Adipocyte (in vitro differentiated cells): ENCODE measurements around the gene ATP5PO.

ENCODE experiments used
- DNase-seq: peaks from one replicate; pipeline ENCODE4 v3.0.0-alpha.2; 2015; ENCODE audit warnings: low read depth
- H3K27me3 ChIP-seq: replicated peaks from 2 replicates; pipeline ENCODE4 v1.7.0; 2013; ENCODE audit warnings: mild to moderate bottlenecking, low read length, moderate library complexity; ENCODE audit not compliant: control insufficient read depth, insufficient read depth
- H3K36me3 ChIP-seq: 2 replicates; pipeline ENCODE4 v1.7.0; 2013; ENCODE audit warnings: low read length, mild to moderate bottlenecking, moderate library complexity; ENCODE audit not compliant: control insufficient read depth, insufficient read depth, severe bottlenecking
- H3K4me1 ChIP-seq: 2 replicates; pipeline ENCODE4 v1.7.0; 2013; ENCODE audit warnings: mild to moderate bottlenecking, low read length, moderate library complexity; ENCODE audit not compliant: control insufficient read depth, insufficient read depth
- H3K4me3 ChIP-seq: 2 replicates; pipeline ENCODE4 v1.7.0; 2013; ENCODE audit warnings: mild to moderate bottlenecking, low read length, moderate library complexity
- H3K9ac ChIP-seq: 2 replicates; pipeline ENCODE4 v1.7.0; 2013; ENCODE audit warnings: mild to moderate bottlenecking, low read length, moderate library complexity
- H3K9me3 ChIP-seq: 2 replicates; pipeline ENCODE4 v1.7.0; 2013; ENCODE audit warnings: mild to moderate bottlenecking, low read length, moderate library complexity; ENCODE audit not compliant: control insufficient read depth

Gene ATP5PO, protein sequence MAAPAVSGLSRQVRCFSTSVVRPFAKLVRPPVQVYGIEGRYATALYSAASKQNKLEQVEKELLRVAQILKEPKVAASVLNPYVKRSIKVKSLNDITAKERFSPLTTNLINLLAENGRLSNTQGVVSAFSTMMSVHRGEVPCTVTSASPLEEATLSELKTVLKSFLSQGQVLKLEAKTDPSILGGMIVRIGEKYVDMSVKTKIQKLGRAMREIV

DNA sequence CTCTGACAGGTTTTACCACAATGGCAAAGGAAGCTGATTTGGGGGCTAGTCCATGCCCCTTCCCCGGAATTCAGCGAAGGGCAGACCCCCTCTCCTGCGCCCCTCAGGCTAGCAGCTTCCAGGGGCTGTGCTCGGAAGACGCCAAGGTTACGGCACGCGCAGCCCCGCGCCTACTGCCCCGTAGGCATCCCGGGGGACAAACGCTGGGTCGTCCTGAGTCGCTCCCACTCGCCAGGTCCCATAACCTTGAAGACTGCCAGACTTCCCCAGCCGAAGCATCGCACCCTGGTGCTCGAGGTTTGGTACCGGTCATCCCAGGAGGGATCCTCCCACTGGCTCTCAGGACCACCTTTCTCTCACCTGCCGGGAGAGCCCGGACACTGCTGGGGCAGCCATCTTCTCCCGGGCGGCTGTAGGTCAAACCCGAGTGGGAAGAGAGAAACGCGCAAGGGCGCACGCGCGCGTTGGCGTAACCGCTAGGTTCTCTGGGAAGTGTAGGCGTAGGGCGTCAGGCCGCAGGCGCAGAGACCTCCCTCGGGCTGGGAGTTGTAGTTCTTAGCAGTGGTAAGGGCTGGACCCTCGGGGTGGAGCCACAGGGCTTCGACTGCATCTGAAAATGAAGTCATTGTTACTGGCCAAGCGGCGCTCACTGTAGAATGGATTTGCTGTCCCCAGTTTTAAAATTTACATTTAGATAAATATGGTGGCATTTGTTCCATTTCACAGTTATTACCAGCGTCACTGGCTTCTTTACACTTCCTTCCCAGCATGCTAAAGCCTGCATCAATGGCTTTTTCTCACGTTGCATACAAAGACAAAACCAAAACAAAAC, at the start of gene ATP5PO:
Gene ATP5PO (minus strand): TSS at position 437 of the 832 bp plus-strand sequence. CDS start 41 bp downstream, at position 396.
- H3K36me3 ChIP-seq, result peaks cover 31% of the 10 kb centered on the region
- H3K9me3 ChIP-seq, result no peaks in the 10 kb centered on the region
- peak within 1 kb of the TSS; percentile 100 for H3K4me3 ChIP-seq
- H3K9ac ChIP-seq, result peak within 1 kb of the TSS; percentile 99
- peak; percentile 99 for DNase-seq
- H3K27me3 ChIP-seq, result no peaks in the 10 kb centered on the region
- H3K4me1 ChIP-seq, result peaks cover 16% of the 10 kb centered on the region

DNA sequence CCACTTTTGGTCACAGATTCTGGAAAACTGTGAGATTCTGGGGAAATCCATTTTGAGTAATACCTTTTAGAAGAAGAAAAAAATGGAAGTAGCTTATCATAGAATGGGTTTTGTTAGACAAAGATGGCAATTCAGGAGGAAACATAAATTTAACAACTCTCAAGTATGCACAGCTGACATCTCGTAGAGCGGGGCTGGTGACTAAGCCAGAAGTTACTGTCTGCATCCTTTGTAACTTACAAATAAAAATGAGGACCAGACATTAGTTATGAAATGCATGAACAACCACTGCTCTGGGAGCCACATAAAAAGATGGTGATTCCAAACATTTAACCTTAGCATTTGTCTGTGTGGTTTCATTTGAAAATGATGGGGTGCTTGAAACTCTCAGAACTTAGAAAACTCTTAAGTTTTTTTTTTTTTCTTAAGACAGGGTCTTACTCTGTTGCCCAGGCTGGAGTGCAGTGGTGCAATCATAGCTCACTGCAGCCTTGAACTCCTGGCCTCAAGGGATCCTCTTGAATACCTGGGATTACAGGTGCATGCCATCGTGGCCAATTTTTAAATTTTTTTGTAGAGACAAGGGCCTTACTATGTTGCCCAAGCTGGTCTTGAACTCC, 49.2 kb upstream of the ATP5PO start:
- H3K9ac ChIP-seq, result no peak overlapping the region
- H3K27me3 ChIP-seq, result no peaks in the 10 kb centered on the region
- peaks cover 18% of the 10 kb centered on the region for H3K4me1 ChIP-seq
- peaks cover 12% of the 10 kb centered on the region for H3K9me3 ChIP-seq
- DNase-seq, result no peak
- no peak overlapping the region for H3K4me3 ChIP-seq
- no peaks in the 10 kb centered on the region for H3K36me3 ChIP-seq

DNA sequence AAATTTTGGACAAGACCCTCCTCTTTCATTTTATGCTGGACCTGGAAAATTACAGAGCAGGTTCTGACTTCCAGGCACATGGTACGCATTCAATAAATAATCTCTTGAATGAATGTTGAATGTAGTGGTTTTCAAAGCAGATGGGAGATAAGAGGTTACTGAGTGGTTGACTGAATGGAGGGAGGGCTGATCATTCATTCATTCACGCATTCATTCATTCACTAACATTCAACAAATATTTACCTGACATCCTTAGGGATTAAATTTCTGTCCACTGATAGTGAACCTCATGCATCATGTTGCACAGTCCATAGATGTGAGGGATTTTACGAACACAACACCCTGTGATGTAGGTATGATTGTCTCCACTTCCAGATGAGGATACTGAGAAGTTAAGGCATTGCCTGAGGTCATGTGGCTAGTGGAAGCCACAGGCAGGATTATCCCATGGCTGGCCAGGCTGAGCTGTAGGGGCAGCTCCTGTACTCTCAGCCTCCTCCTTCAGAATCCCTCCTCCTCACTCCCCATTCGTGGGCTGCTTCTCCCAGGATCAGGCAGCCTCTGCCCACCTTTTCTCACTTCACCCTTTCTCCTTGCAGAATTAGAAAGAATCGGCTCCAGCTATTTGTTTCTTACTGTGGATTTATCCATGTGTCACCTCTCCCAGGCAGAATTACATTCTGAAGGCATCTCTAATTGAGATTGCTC, 48.4 kb upstream of the ATP5PO start:
- Histone ChIP-seq H3K27me3 (no peaks in the 10 kb centered on the region), H3K4me3 (no peak overlapping the region), H3K9me3 (peaks cover 20% of the 10 kb centered on the region), H3K4me1 (peaks cover 10% of the 10 kb centered on the region), H3K36me3 (no peaks in the 10 kb centered on the region), H3K9ac (no peak overlapping the region)
- DNase-seq, result no peak

DNA sequence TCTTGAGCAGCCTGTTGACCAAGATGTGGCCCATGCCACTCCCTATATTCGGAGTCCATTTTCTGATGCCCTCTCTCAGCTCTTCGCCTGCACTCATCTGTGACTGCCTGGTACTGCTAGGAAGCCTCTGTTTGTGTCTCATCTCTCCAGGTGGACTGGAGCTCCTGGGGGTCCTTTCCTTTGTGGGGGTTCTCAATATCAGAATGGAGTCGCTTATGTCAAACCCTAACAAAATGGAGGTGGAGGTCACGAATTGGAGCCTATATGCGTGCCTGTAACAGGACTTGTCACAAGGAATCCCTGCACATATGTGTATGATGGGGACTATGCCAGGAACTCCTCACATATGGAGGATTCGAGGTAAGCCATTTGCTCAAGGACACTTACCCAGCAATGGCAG, 46.7 kb upstream of the ATP5PO start:
- peaks cover 22% of the 10 kb centered on the region for H3K9me3 ChIP-seq
- no peak overlapping the region for H3K9ac ChIP-seq
- H3K36me3 ChIP-seq, result no peaks in the 10 kb centered on the region
- H3K4me1 ChIP-seq, result no peaks in the 10 kb centered on the region
- H3K4me3 ChIP-seq, result no peak overlapping the region
- no peak for DNase-seq
- no peaks in the 10 kb centered on the region for H3K27me3 ChIP-seq

DNA sequence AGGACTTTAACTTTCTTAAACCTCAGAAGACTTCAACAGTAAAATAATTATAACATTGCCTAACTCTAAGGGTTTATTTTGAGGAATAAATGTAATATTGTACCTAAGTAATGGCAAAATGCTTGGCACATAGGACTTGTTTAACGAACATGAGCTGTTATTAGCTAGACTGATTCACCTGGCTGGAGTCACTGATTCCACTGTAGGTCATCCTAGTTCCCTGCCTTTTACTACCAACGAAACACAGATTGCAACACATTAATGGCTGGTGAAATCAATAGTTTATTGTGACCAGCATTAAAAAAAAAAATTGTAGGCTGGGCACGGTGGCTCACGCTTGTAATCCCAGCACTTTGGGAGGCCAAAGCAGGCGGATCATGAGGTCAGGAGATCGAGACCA, 45.5 kb upstream of the ATP5PO start:
- H3K27me3 ChIP-seq, result no peaks in the 10 kb centered on the region
- H3K4me3 ChIP-seq, result no peak overlapping the region
- peaks cover 22% of the 10 kb centered on the region for H3K9me3 ChIP-seq
- no peak for DNase-seq
- H3K9ac ChIP-seq, result no peak overlapping the region
- no peaks in the 10 kb centered on the region for H3K36me3 ChIP-seq
- H3K4me1 ChIP-seq, result no peaks in the 10 kb centered on the region

DNA sequence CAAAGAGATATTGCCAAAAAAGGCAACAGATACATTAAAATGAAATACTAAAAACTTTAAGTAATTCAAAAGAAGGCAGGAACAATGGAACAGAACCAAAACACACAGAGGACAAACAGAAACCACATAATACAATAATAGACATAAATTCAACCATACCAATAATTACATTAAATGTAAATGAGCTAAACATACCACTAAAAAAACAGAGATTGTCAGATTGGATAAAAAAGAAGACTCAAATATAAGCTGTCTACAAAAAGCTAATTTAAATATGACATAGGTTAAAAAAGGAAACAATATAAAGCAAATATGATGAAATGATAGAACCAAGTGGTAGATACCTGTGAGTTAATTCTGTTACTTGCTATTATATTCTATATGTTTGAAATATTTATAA, 44.1 kb upstream of the ATP5PO start:
- H3K9me3 ChIP-seq, result peaks cover 22% of the 10 kb centered on the region
- no peaks in the 10 kb centered on the region for H3K27me3 ChIP-seq
- H3K36me3 ChIP-seq, result no peaks in the 10 kb centered on the region
- DNase-seq, result no peak
- no peak overlapping the region for H3K9ac ChIP-seq
- no peak overlapping the region for H3K4me3 ChIP-seq
- no peaks in the 10 kb centered on the region for H3K4me1 ChIP-seq

DNA sequence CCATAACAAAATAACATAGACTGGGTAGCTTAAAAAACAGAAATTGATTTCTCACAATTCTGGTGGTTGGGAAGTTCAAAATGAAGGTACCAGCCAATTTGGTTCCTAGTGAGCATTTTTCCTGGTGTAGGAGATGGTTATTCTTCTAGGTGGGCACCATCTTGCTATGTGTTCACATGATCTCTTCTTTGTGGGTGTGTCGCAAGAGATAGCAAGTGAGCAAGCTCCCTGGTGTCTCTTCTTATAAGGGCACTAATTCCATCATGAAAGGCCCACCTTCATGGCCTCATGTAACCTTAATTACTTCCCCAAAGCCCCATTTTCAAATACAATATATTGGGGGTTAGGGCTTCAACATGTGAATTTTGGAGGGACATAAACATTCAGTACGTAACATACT, 38.8 kb upstream of the ATP5PO start:
- H3K4me3 ChIP-seq, result no peak overlapping the region
- peaks cover 6% of the 10 kb centered on the region for H3K9me3 ChIP-seq
- H3K36me3 ChIP-seq, result no peaks in the 10 kb centered on the region
- H3K27me3 ChIP-seq, result no peaks in the 10 kb centered on the region
- H3K9ac ChIP-seq, result no peak overlapping the region
- peaks cover 14% of the 10 kb centered on the region for H3K4me1 ChIP-seq
- DNase-seq, result no peak

DNA sequence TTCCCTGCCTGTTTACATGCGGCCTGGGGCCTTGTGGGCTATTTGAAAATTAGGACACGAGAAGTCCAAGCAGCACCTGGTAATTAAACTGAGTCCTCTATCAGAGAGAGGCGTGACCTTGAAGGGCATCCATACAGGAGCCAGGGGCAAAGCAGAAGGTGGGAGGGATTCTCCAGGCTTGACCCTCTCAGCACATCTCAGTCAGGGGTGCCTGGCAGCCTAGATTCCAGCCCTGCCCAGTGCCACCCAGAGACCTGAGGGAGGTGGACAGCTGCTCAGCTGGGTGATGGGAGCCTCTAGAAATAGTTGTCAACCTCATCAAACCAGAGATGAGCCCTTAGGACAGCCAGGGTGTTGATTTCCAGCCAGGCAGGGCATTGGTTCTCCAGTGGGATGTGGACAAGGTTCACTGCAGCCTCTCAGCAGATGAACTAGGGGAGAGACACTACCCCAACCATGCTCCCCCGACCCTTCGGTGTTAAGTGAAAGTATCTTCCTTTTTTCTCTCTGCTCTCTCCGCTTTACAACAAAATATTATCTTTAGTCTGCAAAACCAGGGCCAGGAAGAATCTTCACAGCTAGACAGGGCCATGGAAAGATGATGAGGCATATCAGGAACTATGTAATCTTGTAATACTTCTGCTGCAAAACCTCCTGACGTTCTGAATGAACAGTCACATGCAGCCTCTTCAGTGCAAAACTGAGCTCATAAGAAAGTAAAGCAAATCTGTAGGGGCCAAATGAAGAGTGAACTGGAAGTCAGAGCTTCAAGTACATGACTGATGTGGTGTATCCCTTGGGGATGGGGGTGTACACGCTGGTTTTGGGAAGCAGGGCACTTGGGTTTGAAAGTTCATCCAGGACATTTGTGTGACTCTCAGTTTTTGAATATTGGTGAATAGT, 35.9 kb upstream of the ATP5PO start:
- Histone ChIP-seq H3K27me3 (no peaks in the 10 kb centered on the region), H3K4me3 (no peak overlapping the region), H3K9me3 (no peaks in the 10 kb centered on the region), H3K9ac (peak overlapping the region; percentile 33), H3K4me1 (peaks cover 30% of the 10 kb centered on the region), H3K36me3 (no peaks in the 10 kb centered on the region)
- peak; percentile 38 for DNase-seq

DNA sequence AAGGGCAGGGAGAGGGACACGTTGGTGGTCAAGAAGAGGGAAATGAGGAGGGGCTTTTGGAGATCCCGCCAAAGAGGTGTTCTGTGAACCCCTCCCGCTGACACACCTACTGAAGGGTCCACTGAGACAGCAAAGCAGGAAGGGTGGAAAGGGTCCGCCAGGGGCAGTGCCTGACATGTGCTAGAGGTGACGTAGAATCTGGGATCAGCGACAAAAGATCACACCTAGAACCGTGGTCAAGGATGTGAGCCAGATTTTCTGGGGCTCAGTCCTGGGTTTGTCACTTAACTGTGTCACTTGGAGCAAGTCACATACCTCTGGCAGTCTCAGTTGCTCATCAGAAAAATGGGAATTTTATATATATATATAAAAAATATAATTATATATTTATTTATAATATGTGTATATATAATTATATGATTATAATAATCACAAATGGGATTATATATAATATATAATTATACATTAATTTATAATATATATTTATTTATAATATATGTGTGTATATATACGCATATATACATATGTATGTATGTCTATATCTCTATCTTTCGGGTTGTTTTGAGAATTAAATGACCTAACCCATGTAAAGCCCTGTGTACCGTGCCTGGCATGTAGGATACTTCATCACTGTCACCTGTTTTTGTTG, 35.0 kb upstream of the ATP5PO start:
- DNase-seq, result no peak
- Histone ChIP-seq H3K27me3 (no peaks in the 10 kb centered on the region), H3K4me3 (no peak overlapping the region), H3K9me3 (no peaks in the 10 kb centered on the region), H3K9ac (no peak overlapping the region), H3K4me1 (peaks cover 30% of the 10 kb centered on the region), H3K36me3 (no peaks in the 10 kb centered on the region)
